GM06990 (cell line): ENCODE data around the gene SLC6A7.
"Not testable (repeated sequence)": the region's sequence is repeated elsewhere in the genome, so short reads cannot be mapped to it uniquely, and the experiment has no call there.

Experiments
- DNase-seq: peaks from one replicate; pipeline ENCODE4 v3.0.0-alpha.2; 2011; ENCODE audit not compliant: insufficient read length; ENCODE audit errors: extremely low read depth
- H3K27me3 ChIP-seq: replicated peaks from 2 replicates; pipeline ENCODE4 v1.6.0; 2011; ENCODE audit warnings: low read length; ENCODE audit not compliant: control insufficient read depth, insufficient read depth
- H3K36me3 ChIP-seq: 2 replicates; pipeline ENCODE4 v1.5.1; 2011; ENCODE audit warnings: low read length; ENCODE audit not compliant: control insufficient read depth, insufficient read depth
- H3K4me3 ChIP-seq: replicated peaks from 2 replicates; pipeline ENCODE4 v1.5.1; 2011; ENCODE audit warnings: low read depth, mild to moderate bottlenecking, control low read depth, low read length
- TF ChIP-seq, protein P1 (sequence below): IDR thresholded peaks from 2 replicates; pipeline ENCODE4 v1.5.1; 2011; ENCODE audit warnings: low read length, control low read depth, mild to moderate bottlenecking, inconsistent platforms; ENCODE audit not compliant: insufficient read depth, poor library complexity, severe bottlenecking

Gene SLC6A7

DNA sequence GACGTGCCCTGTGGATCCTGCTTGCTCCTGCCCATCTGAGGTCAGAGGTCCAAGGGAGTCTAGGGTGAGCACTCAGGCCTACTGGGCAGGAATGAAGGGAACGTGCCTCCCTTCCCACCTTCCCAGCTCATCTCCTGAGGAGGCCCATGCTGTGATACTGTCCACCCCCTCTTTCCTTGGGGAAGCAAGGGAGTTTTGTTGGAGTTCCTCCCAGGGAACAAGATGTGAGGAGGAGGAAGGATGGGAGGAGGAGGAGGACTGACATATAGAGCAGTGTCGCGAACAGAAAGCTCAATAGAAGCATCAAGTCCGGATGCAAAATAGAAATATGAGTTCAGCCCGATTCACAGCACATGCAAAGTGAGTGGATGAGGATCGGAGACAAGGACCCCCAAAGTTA lies 41.0 kb downstream of the SLC6A7 start:
- H3K27me3 ChIP-seq: no peaks in the 10 kb centered on the region; the same call in 1 of the 2 replicates
- no peak for DNase-seq
- H3K4me3 ChIP-seq: no peak overlapping the region
- no peaks in the 10 kb centered on the region for H3K36me3 ChIP-seq
- TF ChIP-seq, protein P1, sequence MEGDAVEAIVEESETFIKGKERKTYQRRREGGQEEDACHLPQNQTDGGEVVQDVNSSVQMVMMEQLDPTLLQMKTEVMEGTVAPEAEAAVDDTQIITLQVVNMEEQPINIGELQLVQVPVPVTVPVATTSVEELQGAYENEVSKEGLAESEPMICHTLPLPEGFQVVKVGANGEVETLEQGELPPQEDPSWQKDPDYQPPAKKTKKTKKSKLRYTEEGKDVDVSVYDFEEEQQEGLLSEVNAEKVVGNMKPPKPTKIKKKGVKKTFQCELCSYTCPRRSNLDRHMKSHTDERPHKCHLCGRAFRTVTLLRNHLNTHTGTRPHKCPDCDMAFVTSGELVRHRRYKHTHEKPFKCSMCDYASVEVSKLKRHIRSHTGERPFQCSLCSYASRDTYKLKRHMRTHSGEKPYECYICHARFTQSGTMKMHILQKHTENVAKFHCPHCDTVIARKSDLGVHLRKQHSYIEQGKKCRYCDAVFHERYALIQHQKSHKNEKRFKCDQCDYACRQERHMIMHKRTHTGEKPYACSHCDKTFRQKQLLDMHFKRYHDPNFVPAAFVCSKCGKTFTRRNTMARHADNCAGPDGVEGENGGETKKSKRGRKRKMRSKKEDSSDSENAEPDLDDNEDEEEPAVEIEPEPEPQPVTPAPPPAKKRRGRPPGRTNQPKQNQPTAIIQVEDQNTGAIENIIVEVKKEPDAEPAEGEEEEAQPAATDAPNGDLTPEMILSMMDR: no peak

DNA sequence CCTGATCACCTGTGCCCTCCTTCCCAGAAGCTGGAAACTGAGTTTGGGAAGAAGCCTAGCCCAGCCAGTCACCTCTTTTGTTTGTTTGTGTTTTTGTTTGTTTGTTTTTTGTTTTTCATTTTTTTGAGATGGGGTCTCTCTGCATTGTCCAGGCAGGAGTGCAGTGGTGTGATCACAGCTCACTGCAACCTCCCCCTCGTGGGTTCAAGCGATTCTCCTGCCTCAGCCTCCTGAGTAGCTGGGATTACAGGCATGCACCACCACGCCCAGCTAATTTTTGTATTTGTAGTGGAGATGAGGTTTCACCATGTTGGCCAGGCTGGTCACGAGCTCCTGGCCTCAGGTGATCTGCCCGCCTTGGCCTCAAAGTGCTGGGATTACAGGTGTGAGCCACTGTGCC lies 43.8 kb downstream of the SLC6A7 start:
- H3K36me3 ChIP-seq, H3K4me3 ChIP-seq, DNase-seq, H3K27me3 ChIP-seq: not testable (repeated sequence)

DNA sequence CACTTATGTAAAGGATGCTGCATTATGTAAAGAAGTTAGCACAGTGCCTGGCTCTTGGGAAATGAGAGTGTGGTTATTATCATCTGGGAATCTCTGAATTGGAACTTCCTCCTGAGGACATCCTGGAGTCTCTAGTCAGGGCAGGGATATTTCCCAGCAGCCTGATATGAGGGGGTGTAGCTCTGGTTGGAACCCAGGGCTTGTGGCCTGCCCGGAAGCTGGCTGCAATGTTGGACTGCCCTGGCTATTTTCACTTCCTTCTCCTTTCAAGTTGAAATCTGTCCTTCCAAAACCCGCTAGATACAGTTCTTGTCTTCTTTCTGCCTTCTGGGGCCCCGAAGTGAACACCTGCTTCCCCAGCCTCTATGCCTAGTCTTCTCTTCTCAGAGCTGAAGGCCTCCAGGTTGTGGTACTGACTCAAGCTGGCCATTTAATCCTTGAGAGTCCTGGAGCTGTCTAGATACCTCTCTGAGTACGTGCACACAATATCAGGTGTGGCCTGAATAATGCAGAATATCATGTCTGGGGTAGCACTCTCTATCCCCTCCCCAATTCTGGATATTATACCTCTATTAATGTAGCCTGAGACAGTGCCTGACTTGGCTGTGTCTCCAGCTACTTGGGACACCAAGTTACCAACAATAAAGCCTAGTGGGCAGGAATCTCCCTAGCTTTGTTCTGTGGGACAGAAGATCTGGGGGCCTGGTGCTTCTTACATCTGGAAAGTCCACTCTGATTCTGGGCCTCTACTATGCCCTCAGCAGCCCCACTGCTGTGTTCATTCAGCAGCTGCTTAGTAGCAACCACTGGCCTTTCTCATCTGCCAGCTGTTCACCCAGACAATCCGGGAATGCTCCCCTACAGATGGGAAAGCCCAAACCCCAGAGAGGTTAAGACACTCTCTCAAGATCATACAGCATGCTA lies 45.0 kb downstream of the SLC6A7 start:
- Histone ChIP-seq H3K4me3 (no peak overlapping the region), H3K27me3 (no peaks in the 10 kb centered on the region; the same call in 1 of the 2 replicates), H3K36me3 (no peaks in the 10 kb centered on the region)
- no peak for DNase-seq
- TF ChIP-seq, protein P1: no peak

DNA sequence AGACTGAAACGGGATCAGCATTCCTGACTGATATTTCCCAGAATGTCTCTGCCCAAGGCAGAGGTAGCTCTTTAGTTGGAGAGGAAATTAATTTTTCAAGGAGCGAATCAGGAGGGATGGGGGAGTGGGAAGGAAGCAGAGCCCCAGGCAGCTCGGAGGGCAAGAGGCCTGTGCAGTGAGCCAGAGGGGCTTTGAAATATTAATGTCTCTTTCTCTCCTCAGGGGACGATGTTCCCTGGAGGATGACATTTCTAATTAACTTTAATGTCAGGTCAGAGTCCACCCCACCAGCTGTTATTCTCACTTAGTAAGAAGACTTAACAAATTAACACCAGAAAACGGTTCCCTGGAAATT lies 45.6 kb downstream of the SLC6A7 start:
- TF ChIP-seq, protein P1: no peak
- Histone ChIP-seq H3K27me3 (no peaks in the 10 kb centered on the region; the same call in 1 of the 2 replicates), H3K36me3 (no peaks in the 10 kb centered on the region), H3K4me3 (no peak overlapping the region)
- no peak for DNase-seq

DNA sequence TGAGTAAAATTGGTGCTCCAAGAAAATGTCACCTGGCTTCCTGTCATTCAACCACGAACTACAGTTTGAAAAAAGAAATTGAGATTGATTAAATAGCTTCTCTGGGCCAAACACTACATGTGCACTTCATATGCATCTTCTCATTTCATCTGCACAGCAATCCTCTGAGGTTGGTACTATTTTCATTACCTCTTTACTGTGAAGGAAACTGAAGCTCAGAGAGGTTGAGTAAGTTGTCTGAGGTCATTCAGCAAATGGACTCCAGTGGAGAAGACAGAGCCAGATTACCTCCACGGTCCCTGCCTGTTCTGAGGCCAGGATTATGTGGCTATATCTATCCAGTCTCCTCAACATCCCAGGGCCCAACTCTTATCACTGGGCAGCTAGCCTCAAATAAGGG lies 46.5 kb downstream of the SLC6A7 start:
- H3K4me3 ChIP-seq: no peak overlapping the region
- H3K36me3 ChIP-seq: no peaks in the 10 kb centered on the region
- H3K27me3 ChIP-seq: no peaks in the 10 kb centered on the region; the same call in 1 of the 2 replicates
- TF ChIP-seq, protein P1: no peak
- DNase-seq: no peak

DNA sequence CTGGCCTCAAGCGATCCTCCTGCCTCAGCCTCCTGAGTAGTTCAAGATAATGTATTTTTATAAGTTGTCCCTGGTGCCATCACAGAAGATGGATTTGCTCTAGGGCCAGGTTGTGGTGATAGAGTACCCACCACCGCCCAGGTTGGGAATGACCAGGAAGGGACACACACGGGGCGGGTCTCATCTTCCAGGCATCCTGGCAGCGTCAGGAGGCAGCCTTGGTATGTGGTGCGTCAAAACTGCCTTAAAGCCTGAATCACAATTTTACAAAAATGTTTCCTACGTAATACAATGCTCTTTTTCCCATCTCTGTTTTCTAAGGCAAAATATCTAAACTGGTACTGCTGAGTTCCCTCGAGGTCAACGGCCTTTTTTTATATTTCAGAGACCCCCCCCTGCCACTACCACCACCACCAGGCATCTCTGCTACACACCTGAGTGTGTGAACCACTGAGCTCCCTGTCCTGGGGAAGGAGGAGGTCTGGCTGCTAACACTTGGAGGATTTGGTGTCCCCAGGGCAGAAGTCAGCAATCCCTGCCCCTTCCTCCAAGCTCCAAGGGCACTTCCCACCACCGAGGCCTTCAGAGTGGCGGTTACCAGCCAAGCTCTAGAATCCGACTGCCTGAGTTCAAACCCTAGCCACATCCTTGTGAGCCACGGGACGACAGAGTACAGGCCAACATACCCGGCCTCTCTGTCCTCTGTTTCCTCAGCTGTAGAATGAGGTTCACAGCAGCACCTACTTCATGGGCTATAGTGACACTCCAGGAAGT lies 47.3 kb downstream of the SLC6A7 start:
- no peak for DNase-seq
- Histone ChIP-seq H3K36me3 (no peaks in the 10 kb centered on the region), H3K4me3 (no peak overlapping the region), H3K27me3 (no peaks in the 10 kb centered on the region; the same call in 1 of the 2 replicates)
- TF ChIP-seq, protein P1: no peak
